ENCODE results near the gene NFIB. TPM values are rescaled to one million over a fixed set of nuclear protein-coding genes. Genes with fewer than 3 reads are reported as not detected.

NFIB gene
- total and polyA plus RNA-seq, 2 donors (not counting 1 experiment from before 2014, with no cell fraction given), result 29.3 to 36.3 TPM

DNA sequence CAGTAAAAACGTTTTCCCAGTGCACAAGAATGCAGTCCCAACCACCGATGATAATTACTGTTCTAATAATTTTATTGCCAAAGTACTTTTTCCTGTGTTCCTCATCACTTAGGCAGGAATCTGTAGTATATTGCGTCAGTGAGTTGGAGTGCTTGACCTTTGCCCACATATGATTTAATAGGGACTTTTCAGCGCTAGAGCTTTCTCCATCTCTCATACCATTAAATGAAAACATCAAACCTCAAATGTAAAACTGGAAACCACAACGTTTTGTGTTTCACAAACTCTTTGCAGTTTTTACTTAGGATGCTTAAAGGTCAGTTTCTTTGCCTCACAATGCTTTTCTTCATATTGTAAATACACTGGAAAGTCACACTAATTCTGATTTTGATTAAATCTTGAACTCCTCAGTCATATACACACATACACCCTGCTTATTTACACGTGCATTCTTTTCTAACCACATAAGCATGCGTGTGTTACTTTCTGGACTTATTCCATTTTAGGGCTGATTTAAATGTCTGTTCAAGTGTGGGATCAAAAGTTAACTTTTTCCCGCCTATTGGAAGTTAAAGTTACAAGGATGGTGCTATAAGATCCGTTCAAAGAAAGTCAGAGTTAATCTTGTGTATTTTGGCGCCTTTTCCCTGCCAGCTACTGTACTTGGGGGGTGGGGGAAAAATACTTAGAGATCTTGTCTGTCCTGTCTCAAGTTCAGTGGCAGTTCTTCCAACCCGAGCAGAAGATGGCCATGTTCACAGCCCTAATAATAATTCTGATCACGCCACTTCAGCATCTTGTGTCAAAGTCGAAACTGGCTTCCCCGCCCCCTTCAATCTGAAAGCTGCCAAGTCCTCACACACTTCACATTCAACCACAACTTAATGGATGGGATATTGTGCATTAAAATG is 6.6 kb upstream of the NFIB start:
- Histone ChIP-seq H3K36me3 (ENCODE audit: control insufficient read depth, insufficient read depth, low read length) (no peaks in the 10 kb centered on the region), H3K79me2 (ENCODE audit: control insufficient read depth, insufficient read depth, low read length) (no peaks in the 10 kb centered on the region), H4K20me1 (ENCODE audit: control insufficient read depth, extremely low read depth, insufficient read depth, low read length) (no peaks in the 10 kb centered on the region), H3K4me1 (ENCODE audit: control insufficient read depth, extremely low read depth, insufficient read depth, low read length) (peaks cover 5% of the 10 kb centered on the region), H3K27me3 (ENCODE audit: control insufficient read depth, insufficient read depth, low read length) (no peaks in the 10 kb centered on the region), H3K9me3 (ENCODE audit: control insufficient read depth, insufficient read depth, low read depth, low read length) (no peaks in the 10 kb centered on the region), H3K27ac (ENCODE audit: insufficient read depth, low read length) (peak overlapping the region; percentile 79), H3K9ac (ENCODE audit: insufficient read depth, low read length) (no peak overlapping the region), H2AFZ (ENCODE audit: low read length) (no peak overlapping the region), H3K4me2 (ENCODE audit: extremely low read depth, insufficient read depth, low read length) (peak overlapping the region; percentile 74), H3K4me3 (replicated peaks in 1 of 4; ENCODE audit: control extremely low read depth in 1 of 4, insufficient read depth in 1 of 4, low read depth in 3 of 4, low read length in 4 of 4) (peak overlapping the region in 2 of 4 experiments; percentile 65)
- DNase-seq (ENCODE audit: low read depth in 2 of 2), result peak; percentile 95 to 99
- TF ChIP-seq EZH2 (IDR thresholded peaks at IDR 0.05; ENCODE audit: low read length, missing control alignments), result no peak
- TF ChIP-seq, protein P1, sequence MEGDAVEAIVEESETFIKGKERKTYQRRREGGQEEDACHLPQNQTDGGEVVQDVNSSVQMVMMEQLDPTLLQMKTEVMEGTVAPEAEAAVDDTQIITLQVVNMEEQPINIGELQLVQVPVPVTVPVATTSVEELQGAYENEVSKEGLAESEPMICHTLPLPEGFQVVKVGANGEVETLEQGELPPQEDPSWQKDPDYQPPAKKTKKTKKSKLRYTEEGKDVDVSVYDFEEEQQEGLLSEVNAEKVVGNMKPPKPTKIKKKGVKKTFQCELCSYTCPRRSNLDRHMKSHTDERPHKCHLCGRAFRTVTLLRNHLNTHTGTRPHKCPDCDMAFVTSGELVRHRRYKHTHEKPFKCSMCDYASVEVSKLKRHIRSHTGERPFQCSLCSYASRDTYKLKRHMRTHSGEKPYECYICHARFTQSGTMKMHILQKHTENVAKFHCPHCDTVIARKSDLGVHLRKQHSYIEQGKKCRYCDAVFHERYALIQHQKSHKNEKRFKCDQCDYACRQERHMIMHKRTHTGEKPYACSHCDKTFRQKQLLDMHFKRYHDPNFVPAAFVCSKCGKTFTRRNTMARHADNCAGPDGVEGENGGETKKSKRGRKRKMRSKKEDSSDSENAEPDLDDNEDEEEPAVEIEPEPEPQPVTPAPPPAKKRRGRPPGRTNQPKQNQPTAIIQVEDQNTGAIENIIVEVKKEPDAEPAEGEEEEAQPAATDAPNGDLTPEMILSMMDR (conservative IDR thresholded peaks at IDR 0.05 in 1 of 2, IDR thresholded peaks at IDR 0.05 in 1 of 2; ENCODE audit: low read depth in 1 of 2, low read length in 2 of 2), result no peak

DNA sequence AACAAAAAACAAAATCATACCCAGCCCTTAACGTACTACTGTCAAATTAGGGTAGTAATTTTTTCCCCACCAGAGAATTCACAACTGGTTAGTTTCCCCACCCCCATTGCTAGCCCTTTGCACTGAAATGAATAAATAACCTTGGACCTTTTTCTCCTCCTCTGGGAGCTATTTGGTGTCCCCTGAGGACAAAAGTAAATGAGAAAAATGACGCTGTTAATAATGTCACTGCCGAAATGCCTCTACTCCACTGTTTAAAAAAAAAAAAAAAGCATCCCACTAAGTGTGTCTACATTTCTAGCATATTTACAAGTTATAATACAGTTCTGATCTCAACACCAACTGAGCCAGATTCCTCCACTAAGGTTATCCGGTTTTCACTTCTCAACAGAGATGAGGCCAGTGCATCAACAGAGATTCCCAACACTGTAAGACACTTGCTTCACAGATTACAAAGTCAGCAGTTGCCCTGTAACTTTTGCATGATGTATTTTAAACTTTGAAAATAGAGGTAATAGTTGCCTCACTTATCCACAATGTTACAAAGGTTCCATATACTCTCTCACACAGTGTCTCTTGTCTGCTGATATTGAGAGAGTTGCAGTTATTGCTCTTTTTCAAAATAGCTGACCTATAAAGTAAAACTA is 5.1 kb upstream of the NFIB start:
- no peak overlapping the region for H3K4me3 ChIP-seq (replicated peaks in 1 of 4; ENCODE audit: control extremely low read depth in 1 of 4, insufficient read depth in 1 of 4, low read depth in 3 of 4, low read length in 4 of 4)
- H4K20me1 ChIP-seq (ENCODE audit: control insufficient read depth, extremely low read depth, insufficient read depth, low read length), result no peaks in the 10 kb centered on the region
- H3K79me2 ChIP-seq (ENCODE audit: control insufficient read depth, insufficient read depth, low read length), result no peaks in the 10 kb centered on the region
- no peaks in the 10 kb centered on the region for H3K27me3 ChIP-seq (ENCODE audit: control insufficient read depth, insufficient read depth, low read length)
- peak overlapping the region; percentile 40 for H3K4me2 ChIP-seq (ENCODE audit: extremely low read depth, insufficient read depth, low read length)
- no peaks in the 10 kb centered on the region for H3K9me3 ChIP-seq (ENCODE audit: control insufficient read depth, insufficient read depth, low read depth, low read length)
- H3K27ac ChIP-seq (ENCODE audit: insufficient read depth, low read length), result no peak overlapping the region
- H3K36me3 ChIP-seq (ENCODE audit: control insufficient read depth, insufficient read depth, low read length), result no peaks in the 10 kb centered on the region
- TF ChIP-seq EZH2 (IDR thresholded peaks at IDR 0.05; ENCODE audit: low read length, missing control alignments), result no peak
- TF ChIP-seq, protein P1 (conservative IDR thresholded peaks at IDR 0.05 in 1 of 2, IDR thresholded peaks at IDR 0.05 in 1 of 2; ENCODE audit: low read depth in 1 of 2, low read length in 2 of 2), result no peak
- H2AFZ ChIP-seq (ENCODE audit: low read length), result no peak overlapping the region
- peaks cover 5% of the 10 kb centered on the region for H3K4me1 ChIP-seq (ENCODE audit: control insufficient read depth, extremely low read depth, insufficient read depth, low read length)
- H3K9ac ChIP-seq (ENCODE audit: insufficient read depth, low read length), result no peak overlapping the region
- DNase-seq (ENCODE audit: low read depth in 2 of 2), result no peak

DNA sequence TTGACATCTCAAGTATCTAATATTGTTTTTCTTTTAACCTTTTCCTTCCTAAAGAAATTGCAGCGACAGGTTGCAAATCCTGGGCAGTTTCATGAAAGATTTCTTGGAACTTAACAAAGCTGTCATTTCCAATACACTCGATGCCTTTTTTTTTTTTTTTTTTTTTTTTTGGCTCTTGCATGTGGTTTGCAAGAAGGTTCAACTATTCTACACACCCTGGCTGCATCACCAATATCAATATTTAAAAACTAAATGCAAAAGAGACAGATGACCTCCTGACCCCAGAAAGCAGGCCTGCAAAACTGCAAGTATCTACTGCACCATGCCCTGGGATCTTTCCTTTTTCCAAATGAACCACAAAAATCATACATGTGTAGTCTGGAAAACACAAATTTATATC is 4.4 kb upstream of the NFIB start:
- Histone ChIP-seq H3K9ac (ENCODE audit: insufficient read depth, low read length) (no peak overlapping the region), H3K4me3 (replicated peaks in 1 of 4; ENCODE audit: control extremely low read depth in 1 of 4, insufficient read depth in 1 of 4, low read depth in 3 of 4, low read length in 4 of 4) (peak overlapping the region in 1 of 4 experiments; percentile 85), H3K4me1 (ENCODE audit: control insufficient read depth, extremely low read depth, insufficient read depth, low read length) (peaks cover 5% of the 10 kb centered on the region), H3K27ac (ENCODE audit: insufficient read depth, low read length) (no peak overlapping the region), H3K79me2 (ENCODE audit: control insufficient read depth, insufficient read depth, low read length) (peaks cover 3% of the 10 kb centered on the region), H3K4me2 (ENCODE audit: extremely low read depth, insufficient read depth, low read length) (no peak overlapping the region), H2AFZ (ENCODE audit: low read length) (no peak overlapping the region), H3K36me3 (ENCODE audit: control insufficient read depth, insufficient read depth, low read length) (no peaks in the 10 kb centered on the region), H3K27me3 (ENCODE audit: control insufficient read depth, insufficient read depth, low read length) (no peaks in the 10 kb centered on the region), H4K20me1 (ENCODE audit: control insufficient read depth, extremely low read depth, insufficient read depth, low read length) (no peaks in the 10 kb centered on the region), H3K9me3 (ENCODE audit: control insufficient read depth, insufficient read depth, low read depth, low read length) (no peaks in the 10 kb centered on the region)
- no peak for DNase-seq (ENCODE audit: low read depth in 2 of 2)
- no peak for TF ChIP-seq EZH2 (IDR thresholded peaks at IDR 0.05; ENCODE audit: low read length, missing control alignments)
- TF ChIP-seq, protein P1 (conservative IDR thresholded peaks at IDR 0.05 in 1 of 2, IDR thresholded peaks at IDR 0.05 in 1 of 2; ENCODE audit: low read depth in 1 of 2, low read length in 2 of 2), result no peak
